Activated CD4-positive, alpha-beta T cell treated with anti-CD3 and anti-CD28 coated beads, Interleukin-2, amount 50 U/mL, for 24 hours (primary cell): ENCODE results near the gene SPTB.

Experiments used
- DNase-seq, 2 donors: peaks; one replicate each; pipeline ENCODE4 v3.0.0-alpha.2; 2020; ENCODE audit warnings: low read depth in 1 of 2, low spot score in 1 of 2

Gene SPTB

DNA sequence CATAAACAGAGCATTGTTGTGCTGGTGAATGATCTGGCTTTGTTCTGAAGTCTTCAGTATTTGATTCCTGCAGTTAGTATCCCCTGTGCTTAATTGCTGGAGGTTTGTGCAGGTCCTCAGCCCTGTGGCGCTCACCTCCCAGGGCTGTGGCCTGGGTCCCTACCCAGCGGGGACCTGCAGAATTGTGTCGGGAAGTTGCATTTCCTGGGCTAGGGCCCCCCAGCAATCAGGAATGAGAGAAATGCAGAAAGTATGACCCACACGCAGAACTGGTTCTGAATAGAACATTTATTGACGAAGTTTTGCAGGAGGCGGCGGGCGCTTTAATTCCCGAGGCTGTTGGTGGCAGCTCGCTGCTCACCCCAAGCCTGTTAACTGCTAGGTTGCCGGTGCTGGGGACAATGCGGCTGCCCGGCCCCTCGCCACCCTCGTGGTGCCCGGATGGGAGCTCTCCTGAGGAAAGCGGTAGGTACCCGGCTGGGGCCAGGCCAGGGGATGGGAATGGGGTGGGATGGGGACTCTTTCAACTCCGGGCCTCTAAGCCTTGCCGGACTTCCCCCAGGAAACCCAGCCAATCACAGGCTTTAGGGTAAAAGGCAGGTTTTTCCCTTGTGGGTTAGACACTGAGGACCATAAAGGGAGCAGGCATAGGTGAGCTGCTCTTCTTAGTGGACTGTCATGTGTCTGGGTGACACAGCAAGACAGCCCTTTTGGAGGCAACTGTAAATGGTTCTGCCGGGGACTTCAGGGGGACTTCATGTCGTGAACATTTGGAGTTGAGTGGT lies 163.9 kb downstream of the SPTB start:
- no peak for DNase-seq

DNA sequence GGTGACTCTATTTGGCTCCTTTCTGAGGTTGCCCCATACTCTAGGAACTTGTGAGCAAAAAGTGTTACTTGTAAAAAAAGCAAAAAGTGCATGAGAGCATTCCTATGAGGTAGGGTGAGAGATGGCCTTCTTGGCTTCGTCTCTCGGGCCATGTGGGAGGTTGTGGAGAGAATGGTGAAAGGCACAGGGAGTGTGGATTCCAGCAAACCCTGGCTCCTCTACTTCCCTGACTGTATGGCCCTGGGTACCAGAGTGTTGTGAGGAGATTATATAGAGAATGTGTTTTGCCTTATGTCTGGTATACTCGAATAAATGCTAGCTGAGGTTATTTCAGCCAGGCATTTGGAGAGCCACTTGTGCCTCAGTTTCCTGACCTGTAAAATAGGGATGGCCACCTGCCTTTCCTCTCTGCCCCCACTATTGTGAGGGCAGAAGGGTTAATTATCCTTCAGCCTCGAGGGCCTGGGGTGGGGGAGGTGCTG lies 164.5 kb downstream of the SPTB start:
- DNase-seq: no peak

DNA sequence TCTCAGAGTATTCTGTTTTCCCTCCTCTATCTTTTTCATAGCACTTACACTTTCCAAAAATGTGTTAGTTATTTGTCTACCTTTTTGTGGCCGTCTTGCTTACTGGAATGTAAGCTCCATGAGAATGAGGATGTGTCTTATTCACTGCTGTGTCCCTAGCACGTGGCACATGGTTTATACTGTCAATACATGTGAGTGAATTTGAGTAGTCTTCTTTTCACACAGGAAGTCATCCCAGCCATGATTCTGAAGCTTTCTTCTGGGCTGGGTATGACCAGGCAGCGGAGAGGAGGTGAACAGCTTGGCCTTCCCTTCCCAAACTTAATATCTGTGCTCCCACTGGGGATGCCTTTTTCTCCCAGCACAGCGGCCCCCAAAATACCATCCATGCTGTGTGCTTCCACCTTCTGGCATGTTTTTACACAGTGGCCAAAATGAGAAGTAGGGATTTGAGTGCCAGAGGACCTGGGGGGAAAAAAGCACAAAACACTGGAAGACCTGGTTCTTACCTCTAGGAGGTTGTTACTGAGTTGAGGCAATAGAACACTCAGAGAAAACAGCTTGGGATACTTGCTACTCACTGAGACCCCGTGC lies 165.2 kb downstream of the SPTB start:
- DNase-seq: no peak

DNA sequence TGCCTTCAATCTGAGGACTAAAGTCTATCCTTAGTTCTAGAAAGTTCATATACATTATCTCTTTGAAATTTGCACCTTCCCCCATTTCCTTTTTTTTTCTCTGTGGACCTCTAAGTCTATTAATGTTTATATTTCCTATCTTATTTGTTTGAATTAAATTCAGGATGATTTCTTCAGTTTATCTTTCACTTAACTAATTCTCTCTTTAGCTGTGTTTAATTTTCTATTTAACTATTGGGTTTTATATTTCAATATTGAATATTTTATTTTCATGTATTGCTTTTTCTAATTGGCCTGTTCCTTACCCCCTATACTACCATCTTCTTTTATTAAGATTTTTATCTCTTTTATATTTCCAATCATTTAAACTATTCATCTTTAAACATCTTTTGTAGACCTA lies 166.0 kb downstream of the SPTB start:
- DNase-seq: no peak

DNA sequence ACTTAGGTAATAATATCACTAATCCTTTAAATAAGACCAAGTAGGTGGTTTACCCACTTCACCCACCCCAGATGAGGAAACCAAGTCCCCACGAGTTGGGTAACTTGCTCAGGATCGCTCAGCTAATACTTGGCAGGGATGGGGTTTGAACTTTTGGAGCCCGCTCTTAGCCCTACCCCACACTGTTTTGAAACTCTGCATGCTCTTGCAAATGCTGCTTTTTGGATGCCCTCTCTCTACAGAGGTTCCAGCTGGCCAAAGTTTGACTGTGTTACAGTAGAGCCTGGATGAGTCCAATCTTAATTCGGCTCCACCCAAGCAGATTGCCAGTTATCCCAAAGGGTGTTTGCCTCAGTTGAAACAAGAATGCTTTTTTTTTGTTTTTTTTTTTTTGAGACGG lies 168.7 kb downstream of the SPTB start:
- DNase-seq: no peak

DNA sequence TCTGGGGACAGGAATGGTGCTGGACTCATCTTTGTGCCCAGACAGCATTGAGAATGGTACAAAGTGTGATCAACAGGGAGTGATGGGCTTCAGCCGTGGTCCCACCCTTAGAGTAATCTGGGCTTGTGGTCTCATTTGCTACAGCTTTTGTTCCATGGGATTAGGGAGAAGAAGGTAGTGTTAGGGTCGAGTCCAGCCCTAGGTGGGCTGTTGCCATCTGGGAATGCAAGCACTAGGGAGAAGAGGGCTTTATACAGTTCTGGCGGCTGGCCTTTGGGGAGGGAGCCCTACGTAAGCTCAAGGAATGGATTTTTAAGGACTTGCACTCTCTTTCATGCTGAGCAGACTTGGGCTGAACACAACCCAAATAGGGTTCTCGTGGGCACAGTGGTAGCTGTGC lies 170.6 kb downstream of the SPTB start:
- DNase-seq: no peak

DNA sequence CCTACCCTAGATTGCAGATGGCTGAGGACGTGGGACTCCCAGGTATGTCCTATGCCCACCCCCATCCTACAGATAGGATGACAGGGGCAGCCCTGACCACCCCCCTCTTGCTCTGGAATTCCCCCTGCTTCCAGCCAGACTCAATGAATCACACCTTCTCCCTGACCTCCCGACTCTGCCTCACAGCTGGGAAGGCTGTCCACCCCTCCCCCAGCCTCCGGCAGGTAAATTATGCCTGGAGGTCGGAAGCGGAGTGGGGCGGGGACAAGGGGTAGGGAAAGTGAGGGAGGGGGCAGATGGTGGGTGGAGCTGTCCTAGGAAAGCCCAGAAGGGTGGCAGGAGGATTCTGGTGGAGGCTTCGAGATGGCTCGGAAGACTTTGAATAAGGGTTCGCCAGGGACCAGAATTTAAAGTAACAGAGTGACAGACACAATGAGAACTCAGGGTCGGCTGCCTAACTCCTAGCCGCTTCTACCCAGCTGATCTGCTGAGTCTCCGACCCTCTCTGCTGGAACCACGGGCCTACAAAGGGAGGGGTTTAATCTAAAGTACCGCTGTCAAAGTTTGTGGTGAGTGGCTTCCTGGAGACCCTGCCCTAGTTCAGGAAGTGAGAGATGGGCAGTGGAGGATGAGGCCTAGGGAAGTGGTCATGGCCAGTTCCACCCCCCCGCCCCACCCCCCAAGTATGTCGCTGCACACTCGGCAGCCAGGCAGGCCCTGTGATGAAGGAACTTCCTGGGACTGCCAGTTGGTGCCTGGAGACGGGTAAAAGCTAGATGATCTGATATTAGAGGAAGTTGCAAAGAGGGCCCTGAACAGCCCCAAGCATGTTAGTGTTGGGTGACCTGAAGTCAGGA lies 171.3 kb downstream of the SPTB start:
- no peak for DNase-seq

DNA sequence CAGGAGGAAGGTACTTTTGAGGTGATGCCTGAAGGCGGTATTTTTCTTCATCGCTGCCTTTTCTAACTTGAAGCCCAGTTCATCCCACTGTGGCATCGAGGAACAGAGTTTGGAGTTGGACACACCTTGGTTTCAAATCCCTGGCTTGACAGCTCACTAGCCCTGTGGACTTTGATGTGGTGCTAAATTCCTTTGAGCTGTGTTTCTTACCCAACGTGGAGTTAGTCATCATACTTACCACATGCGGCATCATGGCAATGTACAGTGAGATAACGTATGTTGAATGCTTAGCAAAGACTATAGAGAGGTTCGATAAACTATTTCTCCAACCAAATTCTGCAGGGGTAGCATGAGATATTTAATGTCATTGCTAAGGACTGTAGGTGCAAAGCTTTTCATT lies 172.0 kb downstream of the SPTB start:
- no peak for DNase-seq

- no peak for DNase-seq
Observed at GRCh38 chr14:64706593-64707193, 173.0 kb downstream of the SPTB start.

GRCh38 chr14:64706119-64706592 lies 173.6 kb downstream of the SPTB start:
- DNase-seq: no peak

GRCh38 chr14:64705381-64706118 lies 174.2 kb downstream of the SPTB start:
- DNase-seq: no peak

- no peak for DNase-seq
Observed at GRCh38 chr14:64704743-64705380, 174.8 kb downstream of the SPTB start.

DNA sequence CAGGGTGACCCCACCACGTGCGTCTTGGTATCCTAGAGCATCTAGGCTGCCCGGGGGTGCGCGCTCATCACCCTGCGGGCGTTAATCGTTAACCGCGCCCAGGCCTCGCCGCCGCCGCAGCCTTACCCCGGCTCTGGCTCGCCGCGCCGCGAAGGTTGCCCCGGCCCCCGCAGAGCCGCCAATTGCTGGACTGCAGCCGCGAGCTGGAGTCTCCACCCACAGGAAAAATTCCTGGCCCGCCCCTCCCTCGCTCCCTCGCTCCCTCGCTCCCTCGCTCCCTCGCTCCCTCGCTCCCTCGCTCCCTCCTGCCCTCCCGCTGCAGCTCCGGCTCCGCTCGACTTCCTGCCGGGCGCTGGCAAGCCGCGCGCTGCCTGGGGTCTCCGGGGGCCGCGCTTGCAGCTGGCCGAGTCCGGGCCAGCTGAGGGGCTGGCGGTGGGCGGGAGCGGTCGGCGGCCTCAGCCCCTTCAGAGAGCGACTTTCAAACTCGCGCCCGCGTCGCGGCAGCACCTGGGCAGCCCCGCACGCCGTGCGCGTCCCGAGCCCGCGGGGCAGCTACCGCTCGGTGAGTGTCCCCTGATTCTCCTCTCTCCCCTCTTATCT lies 175.5 kb downstream of the SPTB start, which contains the start of gene PLEKHG3:
PLEKHG3 (plus strand) TSS at position 282 of the 600 bp plus-strand sequence. CDS start 23,208 bp downstream, outside the sequence.
- DNase-seq: no peak

GRCh38 chr14:64703395-64704142 lies 176.1 kb downstream of the SPTB start:
- DNase-seq: no peak

GRCh38 chr14:64702493-64703394 lies 177.0 kb downstream of the SPTB start:
- DNase-seq: no peak

GRCh38 chr14:64701660-64702059 lies 178.0 kb downstream of the SPTB start:
- DNase-seq: no peak

- DNase-seq: no peak
Observed at GRCh38 chr14:64700894-64701293, 178.8 kb downstream of the SPTB start.

GRCh38 chr14:64700290-64700689 lies 179.4 kb downstream of the SPTB start:
- DNase-seq: no peak
